ENCODE results near the gene VPS51.

The VPS51 gene

DNA sequence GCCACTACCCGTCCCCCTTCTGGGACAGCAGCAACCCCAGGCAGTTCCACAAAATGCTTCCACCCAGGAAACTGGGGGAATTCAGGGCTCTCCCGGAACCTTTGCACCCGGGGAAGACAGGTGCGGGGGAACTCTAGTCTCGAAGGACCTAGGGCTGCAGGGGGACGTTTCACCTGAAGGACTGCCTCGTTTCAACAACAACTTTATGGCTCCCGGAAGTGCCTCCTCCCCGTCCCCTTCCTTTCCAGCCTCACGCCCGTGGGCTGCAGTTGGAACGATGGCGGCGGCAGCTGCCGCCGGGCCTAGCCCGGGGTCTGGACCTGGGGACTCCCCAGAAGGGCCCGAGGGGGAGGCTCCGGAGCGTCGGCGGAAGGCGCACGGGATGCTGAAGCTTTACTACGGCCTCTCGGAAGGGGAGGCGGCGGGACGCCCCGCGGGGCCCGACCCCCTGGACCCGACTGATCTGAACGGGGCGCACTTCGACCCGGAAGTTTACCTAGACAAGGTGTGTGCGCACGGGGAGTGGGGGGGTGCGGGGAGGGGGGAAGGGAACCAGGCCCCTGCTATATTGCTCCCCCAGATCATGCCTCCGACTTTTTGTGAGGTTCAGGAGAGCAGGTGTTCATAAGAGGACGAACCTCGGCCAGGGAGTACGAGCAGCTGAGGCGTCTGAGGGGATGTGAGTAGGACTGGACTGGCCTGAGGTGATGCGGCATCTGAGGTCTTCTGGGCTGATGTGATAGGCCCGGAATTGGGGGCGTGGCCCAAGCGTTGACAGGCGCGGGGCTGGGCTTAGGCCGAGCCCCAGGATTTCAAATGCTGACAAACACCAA lies at the start of gene VPS51:
Gene VPS51, plus strand, starts transcription at position 241 of the 833 bp plus-strand sequence. Its CDS starts 37 bp downstream, at position 278.
- Histone ChIP-seq H3K9me3 (replicated peaks in 1 of 11) (no peaks in the 10 kb centered on the region), H4K20me1 (peaks cover 0 to 39% (median 4%) of the 10 kb centered on the region in 11 experiments; a peak in 7 of 22 replicates), H3K4me1 (peaks cover 8 to 21% (median 13%) of the 10 kb centered on the region in 10 experiments), H3K9ac (peak within 1 kb of the TSS; percentile 86 to 94 (median 90)), H3K27ac (peak within 1 kb of the TSS; percentile 81 to 93 (median 87)), H3K4me3 (peak within 1 kb of the TSS; percentile 68 to 88 (median 78)), H3K4me2 (peak within 1 kb of the TSS; percentile 82 to 97 (median 90)), H3K36me3 (peaks cover 6 to 42% (median 25%) of the 10 kb centered on the region in 11 experiments; a peak in 16 of 22 replicates), H3K27me3 (no peaks in the 10 kb centered on the region)
- TF ChIP-seq Cebpa-rat (IDR thresholded peaks at IDR 0.05), result no peak

- H3K9me3 ChIP-seq (replicated peaks in 1 of 11), result no peaks in the 10 kb centered on the region
- H3K27me3 ChIP-seq, result peaks cover 19 to 36% (median 28%) of the 10 kb centered on the region in 11 experiments
- peaks cover 12 to 35% (median 28%) of the 10 kb centered on the region in 11 experiments; a peak in 19 of 22 replicates for H3K36me3 ChIP-seq
- H4K20me1 ChIP-seq, result peaks cover 0 to 44% (median 33%) of the 10 kb centered on the region in 11 experiments; a peak in 15 of 22 replicates
- no peak overlapping the region for H3K27ac ChIP-seq
- no peak for TF ChIP-seq Cebpa-rat (IDR thresholded peaks at IDR 0.05)
- no peak overlapping the region for H3K4me3 ChIP-seq
- H3K4me2 ChIP-seq, result peak overlapping the region in 1 of 11 experiments; percentile 22; a peak in 1 of 22 replicates
- H3K4me1 ChIP-seq, result peaks cover 22 to 39% (median 33%) of the 10 kb centered on the region in 10 experiments
- H3K9ac ChIP-seq, result no peak overlapping the region
These were observed 48.2 kb upstream of the VPS51 start for GRCh38 chr11:65047581-65048422.

DNA sequence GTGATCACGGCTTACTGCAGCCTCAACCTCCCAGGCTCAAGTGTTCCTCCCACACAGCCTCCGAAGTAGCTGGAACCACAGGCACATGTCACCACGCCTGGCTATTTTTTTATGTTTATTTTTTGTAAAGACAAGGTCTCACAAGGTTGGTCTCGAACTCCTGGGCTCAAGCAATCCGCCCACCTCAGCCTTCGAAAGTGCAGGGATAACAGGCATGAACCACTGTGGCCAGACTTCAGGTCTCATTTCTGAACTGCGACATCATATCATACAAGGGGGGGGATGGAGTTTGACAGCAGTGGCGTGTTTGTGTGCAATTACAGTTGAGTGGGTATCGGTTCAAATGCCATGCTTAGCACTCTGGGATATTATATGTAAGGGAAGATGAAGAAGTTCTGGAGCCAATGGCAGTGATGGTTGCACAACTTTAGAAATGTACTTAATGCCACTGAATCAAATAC lies 44.6 kb upstream of the VPS51 start:
- H3K4me3 ChIP-seq, result no peak overlapping the region
- H3K4me2 ChIP-seq, result no peak overlapping the region

DNA sequence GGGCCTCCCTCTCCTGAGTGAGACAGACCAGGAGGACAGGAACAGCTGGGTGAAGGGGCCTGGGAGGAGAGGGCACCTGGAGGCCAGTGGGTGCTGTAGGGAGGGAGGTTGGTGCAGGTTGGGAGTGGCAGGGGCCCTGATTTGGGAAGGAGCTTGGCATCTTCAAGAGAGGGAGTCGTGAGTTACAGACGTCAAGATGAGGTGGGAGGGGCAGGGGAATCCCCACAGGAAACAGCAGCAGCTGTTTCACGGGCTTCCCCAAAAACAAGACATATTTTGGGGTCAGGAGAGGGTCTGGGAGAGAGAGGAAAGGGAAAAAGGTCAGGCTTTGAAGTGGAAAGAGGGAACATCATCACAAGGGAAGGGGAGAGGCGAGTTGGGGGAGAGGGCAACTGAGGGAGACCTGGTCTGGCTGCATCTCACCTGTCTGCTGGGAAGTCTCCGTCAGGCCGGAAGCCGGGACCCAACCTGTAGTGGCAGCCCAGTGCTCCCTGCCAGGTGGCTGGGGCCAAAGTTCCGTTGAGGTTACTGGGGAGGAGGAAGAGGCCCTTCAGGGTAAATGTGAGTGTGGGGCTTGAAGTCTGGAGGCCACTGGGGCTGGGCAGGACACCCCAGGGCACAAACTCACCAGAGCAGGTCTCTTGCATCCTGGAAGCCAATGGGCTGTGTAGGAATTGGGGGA lies 42.0 kb upstream of the VPS51 start:
- H3K9ac ChIP-seq, result peak overlapping the region in 4 of 11 experiments; percentile 5 to 26 (median 15); a peak in 4 of 22 replicates
- peak overlapping the region; percentile 46 to 66 (median 58) for H3K4me2 ChIP-seq
- H4K20me1 ChIP-seq, result 0 out of 22 replicates have a peak, but pooled peaks cover 0 to 7% (median 0%) of the 10 kb centered on the region in 11 experiments

More for the DNA sequence above, 44.6 kb upstream of the VPS51 start:
- H3K27ac ChIP-seq, result no peak overlapping the region
- H3K27me3 ChIP-seq, result peaks cover 16 to 27% (median 21%) of the 10 kb centered on the region in 11 experiments
- H4K20me1 ChIP-seq, result peaks cover 0 to 10% (median 2%) of the 10 kb centered on the region in 11 experiments; a peak in 9 of 22 replicates
- TF ChIP-seq Cebpa-rat (IDR thresholded peaks at IDR 0.05), result no peak
- peaks cover 0 to 3% (median 0%) of the 10 kb centered on the region in 11 experiments; a peak in 3 of 22 replicates for H3K36me3 ChIP-seq
- H3K4me1 ChIP-seq, result peaks cover 9 to 26% (median 20%) of the 10 kb centered on the region in 10 experiments
- no peaks in the 10 kb centered on the region for H3K9me3 ChIP-seq (replicated peaks in 1 of 11)
- H3K9ac ChIP-seq, result no peak overlapping the region

GRCh38 chr11:65055538-65055937 lies 40.5 kb upstream of the VPS51 start:
- TF ChIP-seq Cebpa-rat (IDR thresholded peaks at IDR 0.05), result no peak
- no peak overlapping the region for H3K4me2 ChIP-seq
- H3K4me3 ChIP-seq, result no peak overlapping the region
- no peak overlapping the region for H3K27ac ChIP-seq
- H3K4me1 ChIP-seq, result peaks cover 9 to 34% (median 30%) of the 10 kb centered on the region in 10 experiments
- H3K9me3 ChIP-seq (replicated peaks in 1 of 11), result no peaks in the 10 kb centered on the region
- no peaks in the 10 kb centered on the region for H3K27me3 ChIP-seq
- no peaks in the 10 kb centered on the region for H3K36me3 ChIP-seq
- H3K9ac ChIP-seq, result no peak overlapping the region
- H4K20me1 ChIP-seq, result peaks cover 0 to 7% (median 0%) of the 10 kb centered on the region in 11 experiments; a peak in 1 of 22 replicates

More for the DNA sequence above, 42.0 kb upstream of the VPS51 start:
- no peak for TF ChIP-seq Cebpa-rat (IDR thresholded peaks at IDR 0.05)
- H3K4me3 ChIP-seq, result no peak overlapping the region
- H3K27me3 ChIP-seq, result peaks cover 0 to 2% (median 0%) of the 10 kb centered on the region in 11 experiments; a peak in 2 of 22 replicates
- no peaks in the 10 kb centered on the region for H3K9me3 ChIP-seq (replicated peaks in 1 of 11)
- H3K36me3 ChIP-seq, result no peaks in the 10 kb centered on the region
- H3K4me1 ChIP-seq, result peaks cover 9 to 21% (median 20%) of the 10 kb centered on the region in 10 experiments
- no peak overlapping the region for H3K27ac ChIP-seq

GRCh38 chr11:65056999-65057398 lies 39.0 kb upstream of the VPS51 start:
- H3K36me3 ChIP-seq, result no peaks in the 10 kb centered on the region
- H3K27ac ChIP-seq, result no peak overlapping the region
- no peak overlapping the region for H3K4me3 ChIP-seq
- no peaks in the 10 kb centered on the region for H3K27me3 ChIP-seq
- H4K20me1 ChIP-seq, result peaks cover 0 to 7% (median 0%) of the 10 kb centered on the region in 11 experiments; a peak in 1 of 22 replicates
- no peak overlapping the region for H3K4me2 ChIP-seq
- no peak overlapping the region for H3K9ac ChIP-seq
- H3K4me1 ChIP-seq, result peaks cover 23 to 47% (median 43%) of the 10 kb centered on the region in 10 experiments
- H3K9me3 ChIP-seq (replicated peaks in 1 of 11), result no peaks in the 10 kb centered on the region
- TF ChIP-seq Cebpa-rat (IDR thresholded peaks at IDR 0.05), result no peak

DNA sequence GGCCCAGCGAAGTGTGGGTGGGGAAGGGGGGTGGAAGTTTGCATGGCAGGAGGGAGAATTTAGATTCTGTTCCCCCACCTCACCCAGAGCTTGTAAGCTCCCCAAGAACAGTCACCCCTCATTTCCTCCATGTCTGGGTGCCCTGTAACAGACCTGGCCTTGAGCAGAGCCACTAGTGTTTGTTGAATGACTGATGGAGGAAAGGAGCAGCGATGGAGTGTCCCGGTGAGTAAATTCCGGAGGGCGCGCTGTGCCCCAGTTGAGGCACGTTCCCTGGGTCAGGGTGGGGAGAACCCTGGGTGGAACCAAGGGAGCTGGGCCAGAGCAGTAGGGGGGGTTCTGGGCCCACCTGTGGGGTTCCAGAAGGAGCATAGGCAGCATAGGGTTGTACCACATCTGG lies 38.5 kb upstream of the VPS51 start:
- H3K9ac ChIP-seq, result no peak overlapping the region
- H4K20me1 ChIP-seq, result peaks cover 0 to 7% (median 0%) of the 10 kb centered on the region in 11 experiments; a peak in 1 of 22 replicates
- peaks cover 27 to 52% (median 45%) of the 10 kb centered on the region in 10 experiments for H3K4me1 ChIP-seq
- H3K27me3 ChIP-seq, result no peaks in the 10 kb centered on the region
- H3K36me3 ChIP-seq, result no peaks in the 10 kb centered on the region
- no peak overlapping the region for H3K27ac ChIP-seq
- no peak for TF ChIP-seq Cebpa-rat (IDR thresholded peaks at IDR 0.05)
- no peaks in the 10 kb centered on the region for H3K9me3 ChIP-seq (replicated peaks in 1 of 11)
- H3K4me2 ChIP-seq, result no peak overlapping the region
- no peak overlapping the region for H3K4me3 ChIP-seq

DNA sequence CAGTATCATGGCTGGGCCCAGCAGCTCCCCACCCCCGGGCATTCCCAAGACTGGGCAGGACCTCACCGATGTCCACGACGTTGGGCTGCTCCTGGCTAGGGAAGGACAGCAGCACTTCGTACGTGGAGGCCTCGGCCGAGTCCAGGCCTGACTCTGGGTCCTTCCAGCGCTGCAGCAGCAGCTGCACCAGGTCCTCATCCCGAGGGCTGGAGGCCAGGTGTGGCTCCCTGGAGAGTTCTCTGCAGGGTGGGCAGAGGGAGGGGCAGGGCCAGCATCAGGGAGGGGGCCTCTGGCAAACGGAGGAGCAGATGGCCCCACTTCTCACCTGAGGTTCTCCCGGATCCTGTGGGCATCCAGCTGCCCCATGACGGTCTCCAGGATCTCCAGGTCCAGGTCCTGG lies 38.0 kb upstream of the VPS51 start:
- Histone ChIP-seq H3K4me1 (peaks cover 27 to 52% (median 40%) of the 10 kb centered on the region in 10 experiments), H3K4me2 (no peak overlapping the region), H3K9ac (no peak overlapping the region), H3K27me3 (no peaks in the 10 kb centered on the region), H4K20me1 (peaks cover 0 to 6% (median 0%) of the 10 kb centered on the region in 11 experiments; a peak in 1 of 22 replicates), H3K27ac (no peak overlapping the region), H3K4me3 (no peak overlapping the region), H3K9me3 (replicated peaks in 1 of 11) (no peaks in the 10 kb centered on the region), H3K36me3 (no peaks in the 10 kb centered on the region)
- no peak for TF ChIP-seq Cebpa-rat (IDR thresholded peaks at IDR 0.05)
